GM12872 (cell line): ENCODE data around the gene CPXM1.

ENCODE experiments used
- CTCF ChIP-seq: IDR thresholded peaks from 3 replicates; pipeline ENCODE4 v1.5.1; 2011; ENCODE audit warnings: low read depth, mild to moderate bottlenecking, low read length, moderate library complexity; ENCODE audit not compliant: insufficient read depth

CPXM1 gene

GRCh38 chr20:2783908-2784566 lies 16.4 kb downstream of the CPXM1 start:
- TF ChIP-seq CTCF: no peak

DNA sequence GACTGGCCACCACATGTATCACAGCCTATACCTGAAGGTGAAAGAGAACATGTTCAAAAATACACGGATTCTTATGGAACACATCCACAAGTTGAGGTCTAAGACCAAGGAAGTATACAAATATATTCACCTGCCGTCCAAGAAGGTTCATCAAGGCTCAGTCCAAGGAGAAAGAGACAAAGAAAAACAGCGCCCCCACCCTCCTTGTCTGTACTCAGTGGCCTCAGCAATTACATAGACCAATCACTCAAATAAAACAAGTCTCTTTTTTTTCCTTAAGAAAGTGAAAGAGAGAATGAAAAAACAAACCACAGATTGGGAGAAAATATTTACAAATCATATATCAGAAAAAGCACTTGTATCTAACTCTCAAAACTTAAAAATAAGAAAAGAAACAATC lies 19.5 kb downstream of the CPXM1 start:
- TF ChIP-seq CTCF: no peak

GRCh38 chr20:2778602-2779321 lies 21.7 kb downstream of the CPXM1 start:
- TF ChIP-seq CTCF: no peak

GRCh38 chr20:2775139-2775538 lies 25.3 kb downstream of the CPXM1 start:
- TF ChIP-seq CTCF: no peak

GRCh38 chr20:2773812-2774211 lies 26.6 kb downstream of the CPXM1 start:
- TF ChIP-seq CTCF: no peak

DNA sequence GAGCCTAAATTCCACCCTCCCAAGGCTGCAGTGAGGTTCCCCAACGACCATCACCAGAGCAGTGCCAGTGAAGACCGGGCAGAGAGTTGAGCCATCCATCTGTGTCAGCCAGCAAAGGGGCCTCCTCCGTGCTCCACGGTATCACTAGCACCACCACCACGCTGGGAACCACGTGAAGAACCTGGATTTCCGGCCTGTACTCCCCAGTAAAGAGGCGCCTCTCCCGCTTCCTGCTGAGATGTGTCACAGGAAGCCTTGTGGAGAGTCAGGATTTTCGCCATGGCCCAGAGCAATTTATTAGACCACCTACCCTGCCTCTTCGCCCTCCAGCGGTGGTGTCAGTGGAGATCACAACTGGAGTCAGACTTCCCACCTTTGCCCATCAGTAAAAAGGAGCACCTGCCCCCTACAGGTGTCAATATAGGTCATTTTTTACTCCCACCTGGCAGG lies 28.8 kb downstream of the CPXM1 start:
- TF ChIP-seq CTCF: no peak

GRCh38 chr20:2768632-2769015 lies 31.8 kb downstream of the CPXM1 start:
- no peak for TF ChIP-seq CTCF
